K562 (cell line): ENCODE results near the gene KRT14. TPM values are rescaled to one million over a fixed set of nuclear protein-coding genes. Genes with fewer than 3 reads are reported as not detected.
A peak's percentile ranks its signal among the peaks of the same experiment; 100 is the strongest.

Experiments used
- ATAC-seq: fragments of 200-7000 bp; cut with Tn5 transposase; 3 replicates; pipeline ENCODE4 v1.9.1; 2020; ENCODE audit warnings: moderate library complexity
- BruUV-seq: library from RNA; stranded (reverse); fragments of 400-500 nt; replicated peaks from 2 replicates; lab custom pipeline; 2021; lab: Mats Ljungman, UMichigan
- CTCF ChIA-PET: fragments of 300-600 bp; formaldehyde crosslinking; extraction: SDS; loops from one replicate; lab custom pipeline; 2021; ENCODE audit warnings: low intra/inter-chr PET ratio; lab: Yijun Ruan, JAX
- POLR2A ChIA-PET: fragments of 300-600, 350-650 bp; sonication (Branson Sonifier 250); formaldehyde crosslinking; extraction: SDS; loops from one replicate; lab custom pipeline; 2021; ENCODE audit warnings: antibody characterized with exemption, inconsistent platforms; lab: Yijun Ruan, JAX
- DNase-seq, 4 experiments: peaks; one replicate each; pipeline versions ENCODE4 v3.0.0 to v3.0.0-alpha.2; 2011 to 2018; ENCODE audit warnings: low spot score in 3 of 4, mixed read lengths in 3 of 4; ENCODE audit errors: extremely low read depth in 1 of 4
- FAIRE-seq: peaks from 2 replicates; lab custom pipeline; 2011; peaks lifted over from hg19 to GRCh38; lab: Jason Lieb, UNC
- H2AFZ ChIP-seq: 2 replicates; pipeline ENCODE4 v1.6.0; 2011; ENCODE audit warnings: low read depth, low read length, control low read depth, inconsistent platforms
- H3K27ac ChIP-seq: fragments of 200-600 bp; 3 replicates; pipeline ENCODE4 v1.8.0; 2011; ENCODE audit warnings: low read depth, mild to moderate bottlenecking, control low read depth, inconsistent platforms, low read length, moderate library complexity, mixed read lengths; ENCODE audit errors: extremely low read depth
- H3K27me3 ChIP-seq, 2 experiments: fragments of 300-600 bp in 1 of 2; 2 replicates in 1 of 2; 3 replicates in 1 of 2; pipeline versions ENCODE4 v1.6.0 to v1.8.0; 2011; ENCODE audit warnings: inconsistent platforms in 2 of 2, low read length in 2 of 2, mild to moderate bottlenecking in 1 of 2, mixed read lengths in 1 of 2, moderate library complexity in 1 of 2; ENCODE audit not compliant: control insufficient read depth in 2 of 2, insufficient read depth in 2 of 2
- H3K36me3 ChIP-seq: fragments of 300-600 bp; 3 replicates; pipeline ENCODE4 v1.8.0; 2011; ENCODE audit warnings: mild to moderate bottlenecking, low read length, inconsistent platforms; ENCODE audit not compliant: control insufficient read depth, insufficient read depth
- H3K4me1 ChIP-seq, 2 experiments: fragments of 200-600 bp in 1 of 2; replicated peaks in 1 of 2; 2 replicates in 1 of 2; 3 replicates in 1 of 2; pipeline versions ENCODE4 v1.5.1 to v1.8.0; 2011; ENCODE audit warnings: inconsistent platforms in 2 of 2, low read length in 2 of 2, mild to moderate bottlenecking in 1 of 2, mixed read lengths in 1 of 2, moderate library complexity in 1 of 2; ENCODE audit not compliant: control insufficient read depth in 2 of 2, insufficient read depth in 2 of 2
- H3K4me2 ChIP-seq: 2 replicates; pipeline ENCODE4 v1.6.1; 2011; ENCODE audit warnings: low read length, control low read depth, inconsistent platforms, mixed read lengths; ENCODE audit not compliant: insufficient read depth
- H3K4me3 ChIP-seq: fragments of 200-600 bp; sonication (generic), shearing (Covaris generic); 2 replicates; pipeline ENCODE4 v1.5.1; 2016; ENCODE audit warnings: control low read depth, inconsistent platforms
- H3K79me2 ChIP-seq: fragments of 200-600 bp; 3 replicates; pipeline ENCODE4 v1.8.0; 2011; ENCODE audit warnings: low read length, inconsistent platforms; ENCODE audit not compliant: control insufficient read depth, insufficient read depth
- H3K9ac ChIP-seq, 2 experiments: 2 replicates each; pipeline versions ENCODE4 v1.6.0 to v1.6.1; 2011; ENCODE audit warnings: low read depth in 2 of 2, low read length in 2 of 2, control low read depth in 1 of 2, inconsistent platforms in 1 of 2, mild to moderate bottlenecking in 1 of 2, mixed read lengths in 1 of 2; ENCODE audit not compliant: insufficient read depth in 1 of 2
- H3K9me1 ChIP-seq: one replicate; pipeline ENCODE4 v1.6.0; 2011; ENCODE audit warnings: inconsistent platforms, mild to moderate bottlenecking, low read length, moderate library complexity; ENCODE audit not compliant: control insufficient read depth, insufficient read depth
- H3K9me3 ChIP-seq: replicated peaks from 2 replicates; pipeline ENCODE4 v1.5.1; 2011; ENCODE audit warnings: low read depth, low read length, inconsistent platforms; ENCODE audit not compliant: control insufficient read depth, insufficient read depth
- H4K20me1 ChIP-seq: replicated peaks from 2 replicates; pipeline ENCODE4 v1.6.1; 2011; ENCODE audit warnings: low read length, inconsistent platforms, mixed read lengths; ENCODE audit not compliant: control insufficient read depth, insufficient read depth
- C11orf30 ChIP-seq: fragments of 450-650 bp; IDR thresholded peaks from 2 replicates; pipeline ENCODE4 v1.6.1; 2016; ENCODE audit warnings: low read depth, mild to moderate bottlenecking
- MAFG ChIP-seq: fragments of 450-650 bp; conservative IDR thresholded peaks from 2 replicates; pipeline ENCODE4 v1.6.1; 2016; ENCODE audit warnings: missing genetic modification characterization, missing compliant biosample characterization
- ZBTB11 ChIP-seq, 3 experiments: fragments of 200-800 bp in 1 of 3; fragments of 250-450 bp in 1 of 3; fragments of 450-650 bp in 1 of 3; sonication (Bioruptor Pico) in 1 of 3; sonication (Bioruptor generic) in 1 of 3; formaldehyde crosslinking in 1 of 3; IDR thresholded peaks; 2 replicates each; pipeline versions ENCODE4 v1.6.1 to v1.8.0; 2016 to 2022; ENCODE audit warnings: mild to moderate bottlenecking in 2 of 3, missing genetic modification characterization in 2 of 3, missing compliant biosample characterization in 1 of 3, moderate library complexity in 1 of 3
- ZNF316 ChIP-seq: fragments of 450-650 bp; IDR thresholded peaks from 2 replicates; pipeline ENCODE4 v1.6.1; 2016
- WGBS: fragments of 100-300 bp; shearing (Covaris generic); methylation state at CpG from one replicate; pipeline ENCODE4 v1.1.6; 2016; ENCODE audit warnings: low coverage, mixed read lengths; ENCODE audit not compliant: insufficient coverage; ENCODE audit errors: missing lambda C conversion rate; 5-methylcytosine and 5-hydroxymethylcytosine counted together
- in situ Hi-C: fragments of 300-500 bp; cut with MboI; formaldehyde crosslinking; loops from 4 replicates; pipeline ENCODE4 v1.15.0; 2018; ENCODE audit warnings: inconsistent platforms, mixed read lengths
- intact Hi-C: fragments of 100-400 bp; cut with micrococcal nuclease; formaldehyde crosslinking; loops from 2 replicates; pipeline ENCODE4 v1.14.2; 2022
- polyA plus RNA-seq, 8 experiments: library from polyadenylated mRNA; depleted of rRNA in 4 of 8; stranded (reverse) in 5 of 8; unstranded in 3 of 8; fragments of >200 nt; fragmentation: Nextera tagmentation in 2 of 8; fragmentation: Illumina TruSeq in 1 of 8; extraction: Ambion mirVana in 2 of 8; extraction: Trizol in 1 of 8; gene quantifications; 2 replicates each; pipeline versions ENCODE4 v1.2.1 to v1.2.3, GENCODE V29; 2011 to 2014; ENCODE audit warnings: inconsistent platforms in 1 of 8, missing spikeins in 1 of 8
- total RNA-seq, 7 experiments: library from RNA; depleted of rRNA in 6 of 7; stranded (reverse); fragments of >200 nt in 6 of 7; fragmentation: Illumina TruSeq in 2 of 7; extraction: Trizol in 2 of 7; gene quantifications; 2 replicates each; pipeline versions ENCODE4 v1.2.1 to v1.2.3, GENCODE V29; 2011 to 2021; ENCODE audit warnings: low replicate concordance in 1 of 7

The KRT14 gene
- total and polyA plus RNA-seq, 9 of the 15 experiments (the other 6 are each of a cell fraction or from before 2014, with no cell fraction given): 0.22 TPM; not detected in 8

DNA sequence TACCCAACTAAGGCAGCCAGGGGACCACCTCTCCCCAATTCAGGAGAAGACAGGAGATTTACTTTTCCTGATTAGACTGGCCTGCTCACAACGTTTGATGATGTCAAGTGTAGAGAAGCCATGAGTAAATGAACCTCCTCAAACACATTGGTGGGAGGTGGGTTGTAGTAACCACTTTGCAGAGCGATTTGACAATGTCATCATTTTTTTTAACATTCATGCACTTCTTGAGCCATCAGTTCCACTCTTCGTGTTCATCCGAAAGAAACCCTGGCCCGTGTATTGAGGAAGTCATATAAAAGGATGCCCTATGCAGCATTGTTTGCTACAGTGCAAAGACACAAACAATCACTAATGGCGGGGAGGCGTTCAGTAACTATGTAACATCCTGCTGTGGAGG lies 53.1 kb downstream of the KRT14 start:
- TF ChIP-seq MAFG (tag) (peak; percentile 32; the same call in 1 of the 2 replicates), ZBTB11 (CRISPR knock-in tag; IDR thresholded peaks at IDR 0.05) (no peak), ZNF316 (peak; percentile 85), C11orf30 (peak; percentile 67)
- FAIRE-seq: no peak
- Histone ChIP-seq H2AFZ (0 out of 2 replicates have a peak overlapping the region, but pooled peaks have one; percentile 5), H3K27ac (no peak overlapping the region), H3K36me3 (no peaks in the 10 kb centered on the region), H3K9ac (no peak overlapping the region), H4K20me1 (no peaks in the 10 kb centered on the region), H3K79me2 (peaks cover 4% of the 10 kb centered on the region; the same call in 1 of the 3 replicates), H3K27me3 (no peaks in the 10 kb centered on the region), H3K9me3 (no peaks in the 10 kb centered on the region), H3K4me2 (no peak overlapping the region), H3K4me3 (no peak overlapping the region), H3K4me1 (peaks cover 33 to 44% of the 10 kb centered on the region in 2 experiments), H3K9me1 (no peaks in the 10 kb centered on the region)
- in situ Hi-C loops: no loop called here
- intact Hi-C loops: no loop called here
- no peak for DNase-seq
- ChIA-PET POLR2A (interaction anchor here (1.2 to 1.6 kb wide), 2 partner anchors 10 to 11 kb away, joined by 5 to 8 read pairs; no protein-coding TSS in a partner anchor), CTCF (no interaction called here)
- 76% methylated on average over 7 of the region's 7 CpGs for WGBS
- BruUV-seq: no TSS peak
- no peak for ATAC-seq
